MCF 10A (cell line): ENCODE data around the gene KIFC1. TPM values are rescaled to one million over a fixed set of nuclear protein-coding genes. Genes with fewer than 3 reads are reported as not detected.

Experiments
- BruUV-seq: library from RNA; stranded (reverse); fragments of 400-500 nt; replicated peaks from 2 replicates; lab custom pipeline; 2021; lab: Mats Ljungman, UMichigan
- CTCF ChIA-PET: fragments of 300-600 bp; sonication (Branson Sonifier 250); formaldehyde crosslinking; extraction: SDS; loops from one replicate; lab custom pipeline; 2021; ENCODE audit warnings: antibody characterized with exemption, inconsistent platforms; lab: Yijun Ruan, JAX
- POLR2A ChIA-PET: fragments of 300-600, 350-650 bp; sonication (Branson Sonifier 250); formaldehyde crosslinking; extraction: SDS; loops from one replicate; lab custom pipeline; 2020; ENCODE audit warnings: antibody characterized with exemption, inconsistent platforms; lab: Yijun Ruan, JAX
- DNase-seq: peaks from one replicate; pipeline ENCODE4 v3.0.0-alpha.2; 2018; ENCODE audit not compliant: unreplicated experiment
- H3K27ac Mint-ChIP-seq: one replicate; pipeline ENCODE4 v1.8.0; 2022; ENCODE audit warnings: mild to moderate bottlenecking, low read depth, mixed read lengths; ENCODE audit not compliant: unreplicated experiment
- H3K27me3 Mint-ChIP-seq: one replicate; pipeline ENCODE4 v1.8.0; 2022; ENCODE audit warnings: mixed read lengths; ENCODE audit not compliant: insufficient read depth, unreplicated experiment
- H3K36me3 Mint-ChIP-seq: one replicate; pipeline ENCODE4 v1.8.0; 2022; ENCODE audit warnings: mild to moderate bottlenecking, moderate library complexity, mixed read lengths; ENCODE audit not compliant: insufficient read depth, unreplicated experiment
- H3K4me1 Mint-ChIP-seq: one replicate; pipeline ENCODE4 v1.8.0; 2022; ENCODE audit warnings: mixed read lengths; ENCODE audit not compliant: insufficient read depth, unreplicated experiment
- H3K4me3 Mint-ChIP-seq: one replicate; pipeline ENCODE4 v1.8.0; 2022; ENCODE audit warnings: mild to moderate bottlenecking, moderate library complexity, mixed read lengths; ENCODE audit not compliant: unreplicated experiment
- H3K9me3 Mint-ChIP-seq: one replicate; pipeline ENCODE4 v1.8.0; 2022; ENCODE audit warnings: mixed read lengths; ENCODE audit not compliant: unreplicated experiment
- intact Hi-C: fragments of 100-400 bp; cut with micrococcal nuclease; formaldehyde crosslinking; loops from 2 replicates; pipeline ENCODE4 v1.14.1; 2022
- total RNA-seq: library from RNA; stranded (reverse); gene quantifications from 2 replicates; pipeline ENCODE4 v1.2.3, GENCODE V29; 2022
- TF ChIP-seq, protein P1 (sequence below): fragments of 200-600 bp; IDR thresholded peaks from one replicate; pipeline ENCODE4 v1.8.0; 2022; ENCODE audit warnings: antibody characterized with exemption, mild to moderate bottlenecking; ENCODE audit not compliant: unreplicated experiment

The KIFC1 gene
- total RNA-seq, 1 experiment from 2014 or later: 27.1 TPM

- ChIA-PET CTCF (interaction anchor here (0.5 to 0.7 kb wide), 2 partner anchors 21 to 1036 kb away, joined by 3 to 4 read pairs; partner anchors contain the start of gene SYNGAP1), POLR2A (interaction anchor here (0.6 to 1.2 kb wide), 3 partner anchors 12 to 13 kb away, joined by 3 to 4 read pairs (median 3); no protein-coding TSS in a partner anchor)
- Mint-ChIP-seq H3K36me3 (peaks cover 15% of the 10 kb centered on the region), H3K27me3 (no peaks in the 10 kb centered on the region), H3K4me3 (no peak overlapping the region), H3K27ac (no peak overlapping the region), H3K4me1 (no peaks in the 10 kb centered on the region), H3K9me3 (no peaks in the 10 kb centered on the region)
- intact Hi-C loops: no loop called here
- TF ChIP-seq, protein P1, sequence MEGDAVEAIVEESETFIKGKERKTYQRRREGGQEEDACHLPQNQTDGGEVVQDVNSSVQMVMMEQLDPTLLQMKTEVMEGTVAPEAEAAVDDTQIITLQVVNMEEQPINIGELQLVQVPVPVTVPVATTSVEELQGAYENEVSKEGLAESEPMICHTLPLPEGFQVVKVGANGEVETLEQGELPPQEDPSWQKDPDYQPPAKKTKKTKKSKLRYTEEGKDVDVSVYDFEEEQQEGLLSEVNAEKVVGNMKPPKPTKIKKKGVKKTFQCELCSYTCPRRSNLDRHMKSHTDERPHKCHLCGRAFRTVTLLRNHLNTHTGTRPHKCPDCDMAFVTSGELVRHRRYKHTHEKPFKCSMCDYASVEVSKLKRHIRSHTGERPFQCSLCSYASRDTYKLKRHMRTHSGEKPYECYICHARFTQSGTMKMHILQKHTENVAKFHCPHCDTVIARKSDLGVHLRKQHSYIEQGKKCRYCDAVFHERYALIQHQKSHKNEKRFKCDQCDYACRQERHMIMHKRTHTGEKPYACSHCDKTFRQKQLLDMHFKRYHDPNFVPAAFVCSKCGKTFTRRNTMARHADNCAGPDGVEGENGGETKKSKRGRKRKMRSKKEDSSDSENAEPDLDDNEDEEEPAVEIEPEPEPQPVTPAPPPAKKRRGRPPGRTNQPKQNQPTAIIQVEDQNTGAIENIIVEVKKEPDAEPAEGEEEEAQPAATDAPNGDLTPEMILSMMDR: no peak
- no peak for DNase-seq
- no TSS peak for BruUV-seq
Observed at GRCh38 chr6:33440649-33441309, 49.2 kb downstream of the KIFC1 start.

GRCh38 chr6:33441457-33441856 lies 49.8 kb downstream of the KIFC1 start:
- Mint-ChIP-seq H3K9me3 (no peaks in the 10 kb centered on the region), H3K4me3 (no peak overlapping the region), H3K27ac (no peak overlapping the region), H3K4me1 (no peaks in the 10 kb centered on the region), H3K36me3 (peaks cover 14% of the 10 kb centered on the region), H3K27me3 (no peaks in the 10 kb centered on the region)
- CTCF ChIA-PET: no interaction called here
- POLR2A ChIA-PET: interaction anchor here (1.2 kb wide), 1 partner anchor 12 kb away, joined by 3 read pairs; no protein-coding TSS in a partner anchor
- intact Hi-C loops: no loop called here
- no TSS peak for BruUV-seq
- TF ChIP-seq, protein P1: no peak
- DNase-seq: no peak

DNA sequence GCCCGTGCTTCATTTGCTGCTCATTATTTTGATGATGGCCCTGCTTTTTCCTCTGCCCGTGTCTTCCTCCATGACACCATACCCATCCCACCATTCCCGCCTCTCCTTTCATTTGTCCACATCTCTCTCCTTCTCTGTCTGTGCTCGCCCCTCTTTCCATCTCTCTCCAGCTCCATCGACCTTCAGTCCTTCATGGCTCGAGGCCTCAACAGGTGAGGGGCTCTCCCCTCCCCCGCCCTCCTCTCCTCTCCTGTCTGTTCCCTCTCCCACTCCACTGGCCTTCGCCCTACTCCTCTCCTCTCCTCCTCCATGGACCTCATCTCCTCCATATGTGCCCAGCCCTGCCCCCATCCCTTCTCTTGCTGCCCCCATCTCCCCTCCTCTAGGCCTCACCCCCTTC lies 50.7 kb downstream of the KIFC1 start:
- POLR2A ChIA-PET: interaction anchor here (0.5 kb wide), 1 partner anchor 133 kb away, joined by 3 read pairs; no protein-coding TSS in a partner anchor
- H3K27me3 Mint-ChIP-seq: no peaks in the 10 kb centered on the region
- H3K36me3 Mint-ChIP-seq: peaks cover 13% of the 10 kb centered on the region
- no TSS peak for BruUV-seq
- H3K27ac Mint-ChIP-seq: no peak overlapping the region
- no peak overlapping the region for H3K4me3 Mint-ChIP-seq
- TF ChIP-seq, protein P1: no peak
- no peak for DNase-seq
- CTCF ChIA-PET: interaction anchor here (0.6 kb wide), 1 partner anchor 18 kb away, joined by 3 read pairs; no protein-coding TSS in a partner anchor
- H3K9me3 Mint-ChIP-seq: no peaks in the 10 kb centered on the region
- intact Hi-C loops: no loop called here
- H3K4me1 Mint-ChIP-seq: no peaks in the 10 kb centered on the region

GRCh38 chr6:33443025-33443424 lies 51.4 kb downstream of the KIFC1 start:
- TF ChIP-seq, protein P1: no peak
- Mint-ChIP-seq H3K4me1 (no peaks in the 10 kb centered on the region), H3K4me3 (no peak overlapping the region), H3K36me3 (peaks cover 18% of the 10 kb centered on the region), H3K9me3 (no peaks in the 10 kb centered on the region), H3K27ac (no peak overlapping the region), H3K27me3 (no peaks in the 10 kb centered on the region)
- no TSS peak for BruUV-seq
- DNase-seq: no peak
- intact Hi-C loops: no loop called here
- ChIA-PET POLR2A (interaction anchor here (0.5 kb wide), 1 partner anchor 133 kb away, joined by 3 read pairs; no protein-coding TSS in a partner anchor), CTCF (no interaction called here)
